Measurements from ENCODE around the gene CDKN2C. TPM values are rescaled to one million over a fixed set of nuclear protein-coding genes. Genes with fewer than 3 reads are reported as not detected.

CDKN2C gene
- total RNA-seq = 0.26 and 0.33 TPM in 2 replicates
- long read RNA-seq = 0 reads

- Mint-ChIP-seq H3K4me1 (ENCODE audit: low read depth) (peaks cover 6% of the 10 kb centered on the region), H3K27ac (peak within 1 kb of the TSS; percentile 39)
These were observed at the start of gene CDKN2C for GRCh38 chr1:50969611-50970508. TSS of gene CDKN2C (plus strand) at chr1:50970245. CDS start at chr1:50970369, 124 bp downstream.

GRCh38 chr1:50920409-50920808 lies 49.6 kb upstream of the CDKN2C start:
- H3K36me3 Mint-ChIP-seq (ENCODE audit: insufficient read depth) = peaks cover 14% of the 10 kb centered on the region
- H3K9me3 Mint-ChIP-seq (ENCODE audit: low read depth) = peaks cover 25% of the 10 kb centered on the region
- no peak for DNase-seq (ENCODE audit: low spot score, unreplicated experiment)
- no peak for TF ChIP-seq CTCF (IDR thresholded peaks at IDR 0.05; ENCODE audit: unreplicated experiment)
- no peak overlapping the region for H3K4me3 Mint-ChIP-seq (ENCODE audit: low read depth)
- H3K27ac Mint-ChIP-seq = no peak overlapping the region
- no peaks in the 10 kb centered on the region for H3K4me1 Mint-ChIP-seq (ENCODE audit: low read depth)
- H3K27me3 Mint-ChIP-seq = no peaks in the 10 kb centered on the region

More at GRCh38 chr1:50969611-50970508, at the start of gene CDKN2C:
- Mint-ChIP-seq H3K36me3 (ENCODE audit: insufficient read depth) (no peaks in the 10 kb centered on the region), H3K9me3 (ENCODE audit: low read depth) (no peaks in the 10 kb centered on the region), H3K27me3 (peaks cover 81% of the 10 kb centered on the region), H3K4me3 (ENCODE audit: low read depth) (peak within 1 kb of the TSS; percentile 74)
- TF ChIP-seq CTCF (IDR thresholded peaks at IDR 0.05; ENCODE audit: unreplicated experiment) = no peak
- peak; percentile 22 for DNase-seq (ENCODE audit: low spot score, unreplicated experiment)

- no peak for TF ChIP-seq CTCF (IDR thresholded peaks at IDR 0.05; ENCODE audit: unreplicated experiment)
- H3K4me1 Mint-ChIP-seq (ENCODE audit: low read depth) = no peaks in the 10 kb centered on the region
- H3K4me3 Mint-ChIP-seq (ENCODE audit: low read depth) = no peak overlapping the region
- no peaks in the 10 kb centered on the region for H3K27me3 Mint-ChIP-seq
- peaks cover 27% of the 10 kb centered on the region for H3K9me3 Mint-ChIP-seq (ENCODE audit: low read depth)
- DNase-seq (ENCODE audit: low spot score, unreplicated experiment) = no peak
- peaks cover 15% of the 10 kb centered on the region for H3K36me3 Mint-ChIP-seq (ENCODE audit: insufficient read depth)
- no peak overlapping the region for H3K27ac Mint-ChIP-seq
These were observed 49.0 kb upstream of the CDKN2C start for GRCh38 chr1:50921029-50921428.

GRCh38 chr1:50923564-50923963 lies 46.5 kb upstream of the CDKN2C start:
- no peaks in the 10 kb centered on the region for H3K4me1 Mint-ChIP-seq (ENCODE audit: low read depth)
- TF ChIP-seq CTCF (IDR thresholded peaks at IDR 0.05; ENCODE audit: unreplicated experiment) = no peak
- peaks cover 20% of the 10 kb centered on the region for H3K36me3 Mint-ChIP-seq (ENCODE audit: insufficient read depth)
- no peak for DNase-seq (ENCODE audit: low spot score, unreplicated experiment)
- no peak overlapping the region for H3K27ac Mint-ChIP-seq
- peaks cover 30% of the 10 kb centered on the region for H3K9me3 Mint-ChIP-seq (ENCODE audit: low read depth)
- H3K4me3 Mint-ChIP-seq (ENCODE audit: low read depth) = no peak overlapping the region
- H3K27me3 Mint-ChIP-seq = no peaks in the 10 kb centered on the region

- H3K36me3 Mint-ChIP-seq (ENCODE audit: insufficient read depth) = peaks cover 11% of the 10 kb centered on the region
- peaks cover 9% of the 10 kb centered on the region for H3K9me3 Mint-ChIP-seq (ENCODE audit: low read depth)
- TF ChIP-seq CTCF (IDR thresholded peaks at IDR 0.05; ENCODE audit: unreplicated experiment) = peak; percentile 64
- no peak overlapping the region for H3K4me3 Mint-ChIP-seq (ENCODE audit: low read depth)
- no peak for DNase-seq (ENCODE audit: low spot score, unreplicated experiment)
- peaks cover 5% of the 10 kb centered on the region for H3K4me1 Mint-ChIP-seq (ENCODE audit: low read depth)
- no peak overlapping the region for H3K27ac Mint-ChIP-seq
- H3K27me3 Mint-ChIP-seq = no peaks in the 10 kb centered on the region
These were observed 40.6 kb upstream of the CDKN2C start for GRCh38 chr1:50929376-50929958.

Data from progenitor cell of endocrine pancreas (in vitro differentiated cells).